Upper lobe of left lung (tissue), 4 donors: ENCODE measurements around the gene SMIM13.

Source experiments
- CTCF ChIP-seq, 6 experiments: fragments of 450-650 bp in 4 of 6; fragments of 200-600 bp in 2 of 6; sonication (generic) in 2 of 6; IDR thresholded peaks; one replicate each; pipeline ENCODE4 v1.5.1; 2016 to 2019; ENCODE audit warnings: antibody characterized with exemption in 6 of 6
- POLR2A ChIP-seq, 4 donors: fragments of 450-650 bp; IDR thresholded peaks; one replicate each; pipeline ENCODE4 v1.5.1; 2016 to 2017; ENCODE audit warnings: antibody characterized with exemption in 4 of 4, mild to moderate bottlenecking in 2 of 4

- TF ChIP-seq CTCF (IDR thresholded peaks at IDR 0.05) = no peak
- no peak for TF ChIP-seq POLR2A (IDR thresholded peaks at IDR 0.05)
Observed at GRCh38 chr6:11142296-11143027, 48.8 kb downstream of the SMIM13 start.
